DND-41 (cell line): Measurements from ENCODE around the gene CCDC102A.

Experiments
- EZH2 ChIP-seq: IDR thresholded peaks from 3 replicates; pipeline ENCODE4 v1.6.1; 2012; ENCODE audit warnings: borderline replicate concordance, low read depth, mild to moderate bottlenecking, moderate library complexity, low read length, inconsistent platforms; ENCODE audit not compliant: severe bottlenecking
- TF ChIP-seq, protein P1 (sequence below): IDR thresholded peaks from 2 replicates; pipeline ENCODE4 v1.5.1; 2012; ENCODE audit warnings: borderline replicate concordance, low read length, moderate library complexity, mild to moderate bottlenecking; ENCODE audit not compliant: poor library complexity, severe bottlenecking; ENCODE audit errors: extremely low read depth

DNA sequence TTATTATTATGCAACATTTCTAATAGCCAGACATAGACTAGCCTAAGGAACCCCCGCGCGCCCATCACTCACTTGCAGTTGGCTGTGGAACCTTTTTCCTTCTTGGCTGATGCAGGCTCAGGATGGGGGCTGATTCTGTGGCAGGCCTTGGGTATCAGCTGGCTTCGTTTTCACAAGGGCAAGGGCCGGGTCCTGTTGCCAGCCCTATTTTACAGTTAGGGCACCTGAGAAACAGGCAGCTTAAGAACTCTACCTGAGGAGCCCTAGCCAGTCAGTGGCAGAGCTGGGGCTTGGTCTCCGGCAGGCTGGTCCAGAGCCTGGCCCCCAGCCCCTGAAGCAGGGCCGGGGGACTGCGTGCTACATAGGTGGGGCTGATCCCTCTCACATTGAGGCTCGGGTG, 34.7 kb upstream of the CCDC102A start:
- TF ChIP-seq, protein P1, sequence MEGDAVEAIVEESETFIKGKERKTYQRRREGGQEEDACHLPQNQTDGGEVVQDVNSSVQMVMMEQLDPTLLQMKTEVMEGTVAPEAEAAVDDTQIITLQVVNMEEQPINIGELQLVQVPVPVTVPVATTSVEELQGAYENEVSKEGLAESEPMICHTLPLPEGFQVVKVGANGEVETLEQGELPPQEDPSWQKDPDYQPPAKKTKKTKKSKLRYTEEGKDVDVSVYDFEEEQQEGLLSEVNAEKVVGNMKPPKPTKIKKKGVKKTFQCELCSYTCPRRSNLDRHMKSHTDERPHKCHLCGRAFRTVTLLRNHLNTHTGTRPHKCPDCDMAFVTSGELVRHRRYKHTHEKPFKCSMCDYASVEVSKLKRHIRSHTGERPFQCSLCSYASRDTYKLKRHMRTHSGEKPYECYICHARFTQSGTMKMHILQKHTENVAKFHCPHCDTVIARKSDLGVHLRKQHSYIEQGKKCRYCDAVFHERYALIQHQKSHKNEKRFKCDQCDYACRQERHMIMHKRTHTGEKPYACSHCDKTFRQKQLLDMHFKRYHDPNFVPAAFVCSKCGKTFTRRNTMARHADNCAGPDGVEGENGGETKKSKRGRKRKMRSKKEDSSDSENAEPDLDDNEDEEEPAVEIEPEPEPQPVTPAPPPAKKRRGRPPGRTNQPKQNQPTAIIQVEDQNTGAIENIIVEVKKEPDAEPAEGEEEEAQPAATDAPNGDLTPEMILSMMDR, result no peak
- TF ChIP-seq EZH2, result no peak
